Measurements from ENCODE around the gene SMIM27. TPM values are rescaled to one million over a fixed set of nuclear protein-coding genes. Genes with fewer than 3 reads are reported as not detected.

SMIM27 gene
- total and polyA plus RNA-seq, 2 of the 8 experiments (the other 6 are each of a cell fraction or from before 2014, with no cell fraction given), result 3.6 to 18.1 TPM

DNA sequence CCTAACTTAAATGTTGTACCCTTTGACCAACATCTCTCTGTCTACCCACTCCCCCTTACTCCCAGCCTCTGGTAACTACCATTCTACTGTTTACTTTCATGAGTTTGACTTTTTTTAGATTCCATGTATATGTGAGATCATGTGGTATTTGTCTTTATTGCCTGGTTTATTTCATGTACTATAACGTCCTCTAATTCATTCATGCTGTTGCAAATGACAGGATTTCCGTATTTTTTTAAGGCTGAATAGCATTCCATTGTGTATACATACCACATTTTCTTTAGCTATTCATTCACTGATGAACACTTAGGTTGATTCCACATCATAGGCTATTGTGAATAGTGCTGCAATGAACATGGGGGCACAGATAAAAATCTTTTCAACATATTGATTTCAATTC, 32.7 kb downstream of the SMIM27 start:
- 83% methylated on average over 2 of the region's 2 CpGs; no CpG with 5 or more reads in 1 of the 2 experiments for WGBS, 2 experiments (ENCODE audit: extremely low coverage in 1 of 2, insufficient coverage in 1 of 2, insufficient read length in 1 of 2, insufficient replicate concordance in 2 of 2, low coverage in 1 of 2, low lambda C conversion rate in 2 of 2, missing lambda C conversion rate in 1 of 2)
- H3K4me2 ChIP-seq (ENCODE audit: insufficient read depth in 1 of 2, low read depth in 2 of 2, low read length in 2 of 2), result no peak overlapping the region
- TF ChIP-seq CEBPB (IDR thresholded peaks at IDR 0.05; ENCODE audit: low read depth, low read length) (no peak), POU5F1 (IDR thresholded peaks at IDR 0.05; ENCODE audit: low read depth, low read length) (no peak), ZNF274 (IDR thresholded peaks at IDR 0.05; ENCODE audit: borderline replicate concordance, extremely low read depth, low read length) (no peak), SIX5 (IDR thresholded peaks at IDR 0.05; ENCODE audit: low read depth, low read length) (no peak), SIN3A (conservative IDR thresholded peaks at IDR 0.05 in 1 of 2, IDR thresholded peaks at IDR 0.05 in 1 of 2; ENCODE audit: low read depth in 1 of 2, low read length in 2 of 2) (no peak), GABPA (IDR thresholded peaks at IDR 0.05; ENCODE audit: borderline replicate concordance, insufficient read depth, low read length) (no peak), CTBP2 (IDR thresholded peaks at IDR 0.05; ENCODE audit: borderline replicate concordance, insufficient read depth, insufficient read length, low read length) (no peak), JUND (IDR thresholded peaks at IDR 0.05; ENCODE audit: low read length) (no peak)
- TF ChIP-seq, protein P1, sequence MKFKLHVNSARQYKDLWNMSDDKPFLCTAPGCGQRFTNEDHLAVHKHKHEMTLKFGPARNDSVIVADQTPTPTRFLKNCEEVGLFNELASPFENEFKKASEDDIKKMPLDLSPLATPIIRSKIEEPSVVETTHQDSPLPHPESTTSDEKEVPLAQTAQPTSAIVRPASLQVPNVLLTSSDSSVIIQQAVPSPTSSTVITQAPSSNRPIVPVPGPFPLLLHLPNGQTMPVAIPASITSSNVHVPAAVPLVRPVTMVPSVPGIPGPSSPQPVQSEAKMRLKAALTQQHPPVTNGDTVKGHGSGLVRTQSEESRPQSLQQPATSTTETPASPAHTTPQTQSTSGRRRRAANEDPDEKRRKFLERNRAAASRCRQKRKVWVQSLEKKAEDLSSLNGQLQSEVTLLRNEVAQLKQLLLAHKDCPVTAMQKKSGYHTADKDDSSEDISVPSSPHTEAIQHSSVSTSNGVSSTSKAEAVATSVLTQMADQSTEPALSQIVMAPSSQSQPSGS (IDR thresholded peaks at IDR 0.05; ENCODE audit: low read length), result no peak
- TF ChIP-seq, protein P2, sequence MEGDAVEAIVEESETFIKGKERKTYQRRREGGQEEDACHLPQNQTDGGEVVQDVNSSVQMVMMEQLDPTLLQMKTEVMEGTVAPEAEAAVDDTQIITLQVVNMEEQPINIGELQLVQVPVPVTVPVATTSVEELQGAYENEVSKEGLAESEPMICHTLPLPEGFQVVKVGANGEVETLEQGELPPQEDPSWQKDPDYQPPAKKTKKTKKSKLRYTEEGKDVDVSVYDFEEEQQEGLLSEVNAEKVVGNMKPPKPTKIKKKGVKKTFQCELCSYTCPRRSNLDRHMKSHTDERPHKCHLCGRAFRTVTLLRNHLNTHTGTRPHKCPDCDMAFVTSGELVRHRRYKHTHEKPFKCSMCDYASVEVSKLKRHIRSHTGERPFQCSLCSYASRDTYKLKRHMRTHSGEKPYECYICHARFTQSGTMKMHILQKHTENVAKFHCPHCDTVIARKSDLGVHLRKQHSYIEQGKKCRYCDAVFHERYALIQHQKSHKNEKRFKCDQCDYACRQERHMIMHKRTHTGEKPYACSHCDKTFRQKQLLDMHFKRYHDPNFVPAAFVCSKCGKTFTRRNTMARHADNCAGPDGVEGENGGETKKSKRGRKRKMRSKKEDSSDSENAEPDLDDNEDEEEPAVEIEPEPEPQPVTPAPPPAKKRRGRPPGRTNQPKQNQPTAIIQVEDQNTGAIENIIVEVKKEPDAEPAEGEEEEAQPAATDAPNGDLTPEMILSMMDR (IDR thresholded peaks at IDR 0.05; ENCODE audit: control extremely low read depth in 1 of 3, insufficient read depth in 1 of 3, low read depth in 1 of 3, low read length in 3 of 3), result no peak

More for the DNA sequence above, 32.7 kb downstream of the SMIM27 start:
- Histone ChIP-seq H4K8ac (ENCODE audit: extremely low read depth, insufficient read depth, low read length) (no peak overlapping the region), H4K5ac (ENCODE audit: insufficient read length, low read depth, low read length) (no peak overlapping the region), H3K4ac (replicated peaks; ENCODE audit: insufficient read length, low read depth, low read length) (no peak overlapping the region), H2BK20ac (ENCODE audit: low read length) (no peak overlapping the region), H2BK12ac (ENCODE audit: low read depth, low read length) (no peak overlapping the region), H3K56ac (replicated peaks; ENCODE audit: insufficient read length, low read depth, low read length) (no peak overlapping the region), H3K9ac (replicated peaks in 1 of 4; ENCODE audit: extremely low read depth in 1 of 4, low read depth in 3 of 4, low read length in 3 of 4) (no peak overlapping the region), H4K20me1 (replicated peaks in 1 of 2; ENCODE audit: control insufficient read depth in 1 of 2, insufficient read depth in 2 of 2, low read length in 2 of 2) (no peaks in the 10 kb centered on the region), H3K27me3 (replicated peaks in 1 of 4; ENCODE audit: control insufficient read depth in 3 of 4, extremely low read depth in 1 of 4, insufficient read depth in 3 of 4, low read length in 3 of 4) (no peaks in the 10 kb centered on the region), H2BK5ac (ENCODE audit: low read depth, low read length) (no peak overlapping the region), H2BK120ac (replicated peaks; ENCODE audit: low read depth, low read length) (no peak overlapping the region), H3K23ac (ENCODE audit: insufficient read length) (no peak overlapping the region), H2BK15ac (ENCODE audit: low read length) (no peak overlapping the region), H3K79me1 (ENCODE audit: low read depth, low read length) (no peaks in the 10 kb centered on the region), H3K27ac (ENCODE audit: low read depth, low read length) (no peak overlapping the region), H3K79me2 (ENCODE audit: control insufficient read depth in 1 of 2, insufficient read depth in 2 of 2, low read length in 2 of 2) (no peaks in the 10 kb centered on the region), H2AFZ (ENCODE audit: low read length) (no peak overlapping the region), H3K4me1 (replicated peaks in 1 of 4; ENCODE audit: control insufficient read depth in 3 of 4, insufficient read depth in 4 of 4, low read length in 3 of 4) (no peaks in the 10 kb centered on the region), H3K4me3 (ENCODE audit: extremely low read depth in 1 of 4, insufficient read depth in 2 of 4, low read depth in 3 of 4, low read length in 4 of 4) (no peak overlapping the region), H3K36me3 (ENCODE audit: control insufficient read depth in 2 of 4, insufficient read depth in 4 of 4, low read length in 3 of 4) (no peaks in the 10 kb centered on the region), H3K9me3 (ENCODE audit: insufficient read depth in 2 of 2, low read depth in 1 of 2, low read length in 1 of 2) (no peaks in the 10 kb centered on the region), H4K91ac (replicated peaks; ENCODE audit: insufficient read length, low read length) (no peak overlapping the region), H3K14ac (ENCODE audit: insufficient read length) (no peak overlapping the region), H3K23me2 (ENCODE audit: low read depth, low read length) (no peaks in the 10 kb centered on the region), H2AK5ac (ENCODE audit: low read depth, low read length) (no peak overlapping the region), H3K18ac (ENCODE audit: extremely low read depth, low read length) (no peak overlapping the region)
- CTCF ChIA-PET (ENCODE audit: partially characterized antibody), result interaction anchor here (1.0 kb wide), 1 partner anchor 205 kb away, joined by 5 read pairs; no protein-coding TSS in a partner anchor
- POLR2A ChIA-PET (ENCODE audit: partially characterized antibody), result no interaction called here
- DNase-seq (ENCODE audit: low read depth in 1 of 2, low spot score in 2 of 2), result no peak
- no peak for FAIRE-seq

Data from H1 (cell line).